Measurements from ENCODE around the gene COQ3.

COQ3 gene

GRCh38 chr6:99324996-99325395, 69.0 kb downstream of the COQ3 start:
- no peak for FAIRE-seq

Data from TTC549 (cell line).